ENCODE results near the gene UBE2J2. TPM values are rescaled to one million over a fixed set of nuclear protein-coding genes. Genes with fewer than 3 reads are reported as not detected.

Gene UBE2J2
- total and polyA plus RNA-seq, 2 donors (not counting 3 experiments of a cell fraction or from before 2014, with no cell fraction given): 60.7 to 80.7 TPM

DNA sequence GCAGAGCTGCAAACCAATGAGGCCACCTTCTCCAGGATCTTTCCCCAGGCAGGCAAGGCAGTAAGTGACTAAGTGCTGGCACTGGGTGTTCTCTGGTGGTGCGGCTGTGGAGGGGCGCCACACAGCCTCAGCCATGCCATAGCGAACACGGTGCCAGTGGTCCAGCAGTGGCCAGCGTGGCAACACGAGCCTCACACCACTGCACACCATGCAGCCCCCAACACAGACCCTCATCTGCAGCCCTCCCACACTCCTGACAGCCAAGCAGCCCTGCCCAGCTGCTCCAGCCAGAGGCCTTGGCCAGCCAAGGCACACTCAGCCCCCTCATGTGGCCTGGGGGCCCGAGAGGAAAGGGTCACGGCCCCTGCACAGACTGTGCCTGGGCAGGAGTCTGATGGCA lies 47.8 kb upstream of the UBE2J2 start:
- Histone ChIP-seq H2AFZ (ENCODE audit: low read depth, low read length) (no peak overlapping the region), H3K9me3 (replicated peaks; ENCODE audit: control insufficient read depth, insufficient read depth, low read length) (no peaks in the 10 kb centered on the region), H3K4me1 (ENCODE audit: control insufficient read depth, extremely low read depth, insufficient read depth, low read length) (peaks cover 13% of the 10 kb centered on the region), H3K36me3 (ENCODE audit: control insufficient read depth in 2 of 2, extremely low read depth in 1 of 2, insufficient read depth in 2 of 2, low read length in 2 of 2) (peaks cover 0 to 7% of the 10 kb centered on the region in 2 experiments), H3K79me2 (ENCODE audit: control insufficient read depth, insufficient read depth, low read length) (peaks cover 54% of the 10 kb centered on the region), H3K9ac (replicated peaks; ENCODE audit: extremely low read depth, insufficient read depth, low read length) (no peak overlapping the region), H3K4me2 (ENCODE audit: insufficient read depth, low read length) (no peak overlapping the region), H3K27me3 (ENCODE audit: control insufficient read depth in 2 of 2, insufficient read depth in 2 of 2, low read length in 2 of 2) (no peaks in the 10 kb centered on the region), H3K4me3 (replicated peaks in 1 of 3; ENCODE audit: insufficient read depth in 1 of 3, low read depth in 1 of 3, low read length in 3 of 3) (no peak overlapping the region), H3K9me1 (replicated peaks; ENCODE audit: control insufficient read depth, extremely low read depth, insufficient read depth, low read length) (no peaks in the 10 kb centered on the region), H4K20me1 (replicated peaks; ENCODE audit: control insufficient read depth, extremely low read depth, insufficient read depth, low read length) (peaks cover 5% of the 10 kb centered on the region), H3K27ac (ENCODE audit: insufficient read depth, low read depth, low read length) (no peak overlapping the region)
- FAIRE-seq (no peak), DNase-seq (ENCODE audit: low read depth, low spot score) (no peak)
- dilution Hi-C loops (cut with MboI; ENCODE audit: extremely low pct_ligation_motif_present, low sequenced_read_pairs) (no loop called here), intact Hi-C loops (cut with micrococcal nuclease) (no loop called here)
- ChIA-PET CTCF (interaction anchor here (0.6 kb wide), 1 partner anchor 130 kb away, joined by 3 read pairs; no protein-coding TSS in a partner anchor), POLR2A (no interaction called here)
- BruUV-seq (replicated peaks): no TSS peak
- TF ChIP-seq, protein P1, sequence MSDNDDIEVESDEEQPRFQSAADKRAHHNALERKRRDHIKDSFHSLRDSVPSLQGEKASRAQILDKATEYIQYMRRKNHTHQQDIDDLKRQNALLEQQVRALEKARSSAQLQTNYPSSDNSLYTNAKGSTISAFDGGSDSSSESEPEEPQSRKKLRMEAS (IDR thresholded peaks at IDR 0.05; ENCODE audit: insufficient read depth, insufficient read length): no peak
- TF ChIP-seq GATA2 (IDR thresholded peaks at IDR 0.05; ENCODE audit: insufficient read depth, insufficient read length, low read depth, low read length): no peak
- TF ChIP-seq EZH2 (IDR thresholded peaks at IDR 0.05; ENCODE audit: borderline replicate concordance, low read depth, low read length, severe bottlenecking): no peak
- no peak for TF ChIP-seq JUN (IDR thresholded peaks at IDR 0.05; ENCODE audit: borderline replicate concordance, insufficient read depth, insufficient read length, low read depth)
- TF ChIP-seq FOS (IDR thresholded peaks at IDR 0.05; ENCODE audit: borderline replicate concordance, insufficient read depth, low read length): no peak
- no peak for TF ChIP-seq MYC (IDR thresholded peaks at IDR 0.05; ENCODE audit: low read depth, low read length)
- no peak for TF ChIP-seq POLR2A (IDR thresholded peaks at IDR 0.05; ENCODE audit: low read depth, low read length)
- TF ChIP-seq POLR2AphosphoS5 (IDR thresholded peaks at IDR 0.05; ENCODE audit: insufficient read depth, low read depth, low read length): no peak
- TF ChIP-seq CTCF (IDR thresholded peaks at IDR 0.05; ENCODE audit: extremely low read depth in 1 of 2, insufficient read depth in 1 of 2, low read depth in 1 of 2, low read length in 2 of 2): no peak
